ENCODE results near the gene TTC8.
A peak's percentile ranks its signal among the peaks of the same experiment; 100 is the strongest.
"Not testable (repeated sequence)": the region's sequence is repeated elsewhere in the genome, so short reads cannot be mapped to it uniquely, and the experiment has no call there.

Gene TTC8

GRCh38 chr14:88824314-88825077 lies at the start of gene TTC8:
Gene TTC8, plus strand, starts transcription at chr14:88824651. Its CDS starts 57 bp downstream, at chr14:88824708.
- DNase-seq (ENCODE audit: low read depth in 2 of 2) = peak; percentile 54 to 55

- DNase-seq (ENCODE audit: low read depth in 2 of 2) = no peak
These were observed 48.9 kb upstream of the TTC8 start for GRCh38 chr14:88775532-88775931.

GRCh38 chr14:88785911-88786310 lies 38.5 kb upstream of the TTC8 start:
- no peak for DNase-seq (ENCODE audit: low read depth in 2 of 2)

GRCh38 chr14:88786715-88787114 lies 37.7 kb upstream of the TTC8 start:
- no peak for DNase-seq (ENCODE audit: low read depth in 2 of 2)

DNA sequence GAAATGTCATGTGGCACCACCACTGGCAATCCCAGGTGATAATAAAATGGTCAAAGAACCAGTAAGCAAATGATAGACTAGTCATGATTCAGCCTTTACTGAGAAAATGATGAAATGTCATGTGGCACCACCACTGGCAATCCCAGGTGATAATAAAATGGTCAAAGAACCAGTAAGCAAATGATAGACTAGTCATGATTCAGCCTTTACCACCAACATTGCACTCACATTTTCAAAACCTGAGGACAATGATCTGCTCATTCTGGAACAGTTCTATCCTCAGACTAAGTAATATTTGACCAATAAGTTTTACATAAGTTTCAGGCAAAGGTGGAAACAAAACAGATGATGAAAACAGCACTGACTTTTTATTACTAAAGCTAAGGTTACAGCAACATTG lies 34.9 kb upstream of the TTC8 start:
- not testable (repeated sequence) for DNase-seq (ENCODE audit: low read depth in 2 of 2)

DNA sequence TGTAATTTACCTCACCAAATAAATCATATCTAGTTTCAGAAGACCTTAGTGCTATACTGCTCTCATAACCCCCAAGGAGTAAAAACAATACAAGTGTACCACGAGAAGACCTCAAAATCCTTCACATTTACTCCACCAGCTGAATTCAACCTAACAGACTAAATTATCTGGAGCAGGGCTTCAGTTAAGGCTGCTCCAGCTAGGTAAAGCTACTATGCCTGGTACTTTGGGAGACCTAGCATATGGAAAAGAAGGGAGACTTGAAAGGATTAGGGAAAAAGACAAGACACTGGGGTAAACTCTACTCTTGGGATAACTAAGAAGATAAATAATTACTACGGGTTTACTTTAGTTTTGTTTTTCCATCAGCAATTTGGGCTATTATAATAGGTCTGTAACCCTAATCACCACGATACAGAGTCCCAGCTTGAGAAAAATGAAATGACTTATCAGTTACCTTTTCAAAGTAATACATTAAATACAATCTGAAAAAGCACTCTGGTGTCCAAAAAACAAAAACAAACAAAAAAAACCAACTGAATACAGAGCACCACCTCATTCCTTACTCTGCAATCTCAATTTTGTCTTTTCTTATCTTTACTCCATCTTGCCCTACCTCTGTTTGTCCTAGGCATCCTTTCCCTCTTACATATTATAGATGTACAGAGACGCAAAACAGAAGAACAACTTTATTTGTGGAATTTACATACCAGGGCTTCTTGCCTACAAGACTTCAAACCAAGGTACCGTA lies 33.8 kb upstream of the TTC8 start:
- no peak for DNase-seq (ENCODE audit: low read depth in 2 of 2)

GRCh38 chr14:88791252-88791621 lies 33.2 kb upstream of the TTC8 start:
- DNase-seq (ENCODE audit: low read depth in 2 of 2) = no peak

DNA sequence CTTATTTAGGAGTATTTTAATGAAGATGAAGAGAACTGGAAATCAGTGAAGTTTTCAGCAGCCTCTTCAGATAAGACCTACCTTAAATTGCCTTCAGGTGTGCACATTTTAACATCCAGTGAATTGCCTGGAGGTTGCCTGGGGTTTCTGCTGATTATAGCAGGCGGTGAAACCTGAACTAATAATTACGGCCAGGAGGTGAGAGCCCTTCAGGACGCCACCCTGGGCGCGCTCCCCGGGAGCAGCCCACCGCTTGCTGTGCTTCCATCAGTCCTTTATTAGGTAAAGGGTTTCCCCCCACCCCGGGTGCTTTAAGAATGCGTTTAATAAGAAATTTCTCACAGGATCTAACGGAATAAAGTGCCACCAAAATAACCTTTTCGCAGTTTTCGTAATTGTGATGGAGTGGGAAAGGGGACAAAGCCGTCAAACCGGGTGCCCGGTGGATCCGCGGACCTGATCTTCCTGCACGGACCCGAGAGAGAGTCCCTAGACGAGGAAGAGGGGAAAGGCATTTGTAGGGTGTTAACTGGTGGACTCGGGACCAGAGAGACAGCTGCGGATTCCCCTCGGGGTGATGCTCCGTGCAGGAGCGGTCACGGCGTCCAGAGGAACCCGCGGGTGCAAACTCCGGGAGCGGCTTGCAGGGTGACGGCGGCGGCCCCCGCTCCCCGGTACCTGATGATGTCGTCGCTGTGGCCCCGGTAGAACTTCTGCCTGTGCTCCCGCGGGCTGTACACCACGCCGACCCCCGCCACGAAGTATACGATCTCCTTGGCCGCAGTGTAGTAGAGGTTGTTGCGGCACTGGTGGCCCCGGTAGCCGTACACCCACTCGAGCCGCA lies 32.6 kb upstream of the TTC8 start:
- peak in 1 of 2 donors; percentile 6 for DNase-seq (ENCODE audit: low read depth in 2 of 2)

DNA sequence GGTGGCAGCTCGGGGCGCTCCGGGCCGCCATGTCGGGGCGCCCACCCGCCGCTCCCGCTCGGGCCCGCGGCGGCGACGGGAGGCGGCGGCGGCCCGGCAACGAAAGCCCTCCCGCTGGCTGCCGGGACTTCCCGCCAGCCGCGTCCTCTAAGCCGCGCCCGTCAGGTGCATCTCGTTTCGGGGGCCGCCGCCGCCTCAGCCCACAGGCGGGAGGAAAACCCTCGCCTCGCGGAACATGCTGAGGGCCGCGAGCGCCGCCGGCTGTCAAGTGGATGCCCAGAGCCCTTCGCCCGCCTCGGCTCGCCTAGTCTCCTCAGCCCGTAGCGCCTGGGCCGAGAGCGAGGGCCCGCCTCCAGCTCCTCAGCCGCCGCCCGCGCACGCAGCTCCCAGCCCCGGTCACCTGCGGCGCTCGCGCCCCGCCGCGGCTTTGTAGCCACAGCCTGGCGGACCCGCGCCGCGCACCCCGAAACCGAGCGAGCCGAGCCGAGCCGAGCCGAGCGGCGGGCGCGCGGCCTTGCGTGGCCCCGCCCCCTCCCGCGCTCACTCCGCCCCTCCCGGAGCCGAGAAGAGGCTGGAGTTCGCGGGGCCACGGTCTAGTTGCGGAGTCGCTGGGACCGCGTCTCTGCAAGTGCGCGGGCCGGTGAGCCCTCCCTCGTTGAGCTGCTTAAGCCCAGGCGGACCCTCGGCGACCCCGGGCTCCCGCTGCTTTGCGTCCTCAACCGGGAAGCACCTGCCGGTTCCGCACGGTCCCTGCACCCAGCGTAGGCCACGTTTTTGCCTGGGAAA lies 31.8 kb upstream of the TTC8 start, which contains the start of gene EML5:
Gene EML5 (minus strand): TSS at position 481 of the 786 bp plus-strand sequence. CDS start 450 bp downstream, at position 31.
- peak; percentile 47 to 70 for DNase-seq (ENCODE audit: low read depth in 2 of 2)

DNA sequence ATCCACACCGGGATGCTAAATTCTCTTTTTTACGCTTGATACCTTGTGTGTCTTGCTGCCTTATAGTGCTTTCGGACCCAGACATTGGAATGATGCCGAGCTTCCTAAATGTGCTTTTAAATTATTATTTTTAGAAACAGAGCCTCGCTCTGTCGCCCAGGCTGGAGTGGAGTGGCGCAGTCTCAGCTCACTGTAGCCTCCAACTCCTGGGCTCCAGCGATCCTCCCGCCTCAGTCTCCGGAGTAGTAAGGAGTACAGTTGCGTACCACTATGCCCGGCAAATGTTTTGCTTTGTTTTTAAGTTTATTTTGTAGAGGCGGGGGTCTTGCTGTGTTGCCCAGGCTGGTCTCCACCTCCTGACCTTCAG lies 31.2 kb upstream of the TTC8 start:
- no peak for DNase-seq (ENCODE audit: low read depth in 2 of 2)

DNA sequence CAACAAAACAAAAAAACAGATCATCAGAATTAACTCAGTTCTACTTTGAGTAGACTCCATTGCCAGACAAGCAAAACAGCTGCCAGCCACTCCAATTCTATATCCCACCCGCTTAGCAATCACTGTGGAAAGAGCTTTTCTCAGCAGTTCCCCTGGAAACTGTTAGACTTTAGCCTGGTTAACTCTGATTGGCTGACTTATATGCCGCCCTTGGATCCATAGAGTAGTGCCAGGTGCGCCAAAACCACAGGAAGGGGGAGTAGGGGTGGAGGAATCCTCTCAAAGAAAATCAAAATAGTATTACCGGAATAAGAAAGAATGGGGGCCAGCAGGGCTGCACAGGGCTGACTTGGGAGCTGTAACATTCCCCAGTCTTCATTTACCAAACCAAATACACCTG lies 26.3 kb upstream of the TTC8 start:
- DNase-seq (ENCODE audit: low read depth in 2 of 2) = no peak

DNA sequence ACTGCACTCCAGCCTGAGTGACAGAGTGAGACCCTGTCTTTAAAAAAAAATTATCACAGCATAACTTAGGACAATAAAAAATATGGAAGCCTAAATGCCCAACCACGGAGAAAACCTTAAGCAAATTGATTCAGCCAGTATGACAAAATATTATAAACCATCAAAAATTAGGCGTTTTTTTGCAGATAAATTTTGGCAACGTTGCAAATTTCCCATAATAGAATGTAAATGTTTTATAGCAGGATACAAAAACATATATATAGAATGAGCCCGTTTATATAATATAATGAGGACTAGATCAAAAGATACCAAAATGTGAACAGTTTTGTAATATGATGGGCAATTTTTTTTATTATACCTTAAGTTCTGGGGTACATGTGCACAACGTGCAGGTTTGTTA lies 24.9 kb upstream of the TTC8 start:
- DNase-seq (ENCODE audit: low read depth in 2 of 2) = no peak

DNA sequence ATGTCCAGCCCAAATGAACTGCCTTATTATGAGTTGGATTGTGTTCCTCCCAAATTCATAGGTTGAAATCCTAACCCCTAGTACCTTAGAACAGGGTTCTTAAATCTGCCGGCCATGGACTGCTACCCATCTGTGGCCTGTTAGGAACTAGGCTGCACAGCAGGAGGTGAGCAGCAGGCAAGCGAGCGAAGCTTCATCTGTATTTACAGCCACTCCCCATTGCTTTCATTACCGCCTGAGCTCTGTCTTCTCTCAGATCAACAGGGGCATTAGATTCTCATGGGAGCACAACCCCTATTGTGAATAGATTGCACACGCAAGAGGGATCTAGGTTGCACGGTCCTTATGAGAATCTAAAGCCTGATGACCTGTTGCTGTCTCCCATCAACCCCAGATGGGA lies 21.9 kb upstream of the TTC8 start:
- DNase-seq (ENCODE audit: low read depth in 2 of 2) = no peak

DNA sequence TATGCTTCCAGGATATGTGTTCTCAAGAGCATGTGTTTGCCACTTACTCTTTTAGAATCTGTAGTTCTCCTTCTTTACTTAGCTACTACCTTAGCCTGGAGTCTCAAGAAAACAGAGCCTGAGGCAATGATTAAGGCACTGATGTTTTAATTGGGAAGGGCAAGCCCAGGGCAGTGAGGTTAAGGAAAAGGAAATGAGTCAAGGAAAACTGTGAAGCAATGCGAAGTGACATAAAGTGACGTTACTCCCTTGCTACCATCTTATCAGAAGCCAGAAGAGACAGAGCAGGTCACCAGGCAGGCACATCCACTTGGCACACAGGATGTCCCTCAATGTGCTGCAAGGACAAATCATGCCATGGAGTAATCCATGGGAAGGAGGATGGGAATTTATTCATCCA lies 20.4 kb upstream of the TTC8 start:
- no peak for DNase-seq (ENCODE audit: low read depth in 2 of 2)

DNA sequence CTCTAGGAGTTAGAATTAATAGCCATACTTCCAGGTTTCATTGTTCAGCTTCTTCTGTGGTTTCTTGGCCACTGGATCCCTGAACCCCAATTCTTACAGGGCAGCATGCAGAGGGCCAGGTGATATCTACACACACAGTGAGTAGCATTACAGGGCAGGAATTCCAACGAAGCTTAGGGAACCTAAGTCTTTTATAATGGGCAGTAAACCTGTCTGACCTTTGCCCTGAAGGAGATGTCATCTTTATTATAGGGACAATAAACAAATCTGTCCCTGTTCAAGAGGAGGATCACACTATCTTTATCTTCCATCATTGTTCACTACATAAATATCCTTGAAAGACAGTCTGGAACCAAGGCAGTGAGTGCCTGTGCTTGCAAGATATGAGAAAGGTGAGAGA lies 20.0 kb upstream of the TTC8 start:
- no peak for DNase-seq (ENCODE audit: low read depth in 2 of 2)

GRCh38 chr14:88808359-88808758 lies 16.1 kb upstream of the TTC8 start:
- no peak for DNase-seq (ENCODE audit: low read depth in 2 of 2)

- DNase-seq (ENCODE audit: low read depth in 2 of 2) = no peak
These were observed 8.5 kb upstream of the TTC8 start for GRCh38 chr14:88815980-88816379.

- no peak for DNase-seq (ENCODE audit: low read depth in 2 of 2)
These were observed 6.4 kb upstream of the TTC8 start for GRCh38 chr14:88818018-88818417.

DNA sequence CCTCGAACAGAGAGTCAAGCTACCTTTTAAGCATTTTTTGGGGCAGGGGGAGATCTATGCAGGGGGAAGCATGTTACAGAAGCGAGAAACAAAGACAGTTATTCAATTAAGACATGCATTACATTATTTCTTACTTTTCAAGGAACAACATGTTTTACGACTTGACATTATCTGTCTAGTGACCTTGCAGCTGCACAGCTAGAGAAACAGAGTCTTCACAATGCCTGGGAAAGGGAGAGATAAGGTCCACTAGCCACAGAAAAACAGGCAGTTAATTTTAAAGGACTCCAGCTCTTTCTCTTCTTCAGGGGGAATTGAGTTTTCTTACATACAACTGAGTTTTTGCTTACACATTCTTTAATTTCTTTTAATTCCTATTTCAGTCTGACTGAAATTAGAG lies 4.8 kb upstream of the TTC8 start:
- DNase-seq (ENCODE audit: low read depth in 2 of 2) = not testable (repeated sequence)

DNA sequence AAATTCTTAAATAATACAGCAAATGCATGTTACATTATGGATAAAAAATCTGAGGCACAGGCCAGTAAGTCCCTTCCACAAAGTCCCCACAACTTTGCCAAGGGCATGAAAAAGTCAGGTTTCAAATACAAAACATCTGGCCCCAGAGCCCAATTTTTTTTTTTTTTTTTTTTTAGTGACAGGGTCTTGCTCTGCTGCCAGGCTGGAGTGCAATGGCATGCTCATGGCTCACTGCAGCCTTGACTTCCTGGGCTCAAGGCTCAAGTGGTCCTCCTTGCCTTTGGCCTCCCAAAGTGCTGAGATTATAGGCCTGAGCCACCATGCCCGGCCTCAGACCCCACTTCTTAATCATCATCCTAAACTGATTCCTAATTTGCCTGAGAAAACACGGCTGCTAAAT lies 3.1 kb upstream of the TTC8 start:
- DNase-seq (ENCODE audit: low read depth in 2 of 2) = no peak

GRCh38 chr14:88821888-88822287 lies 2.6 kb upstream of the TTC8 start:
- DNase-seq (ENCODE audit: low read depth in 2 of 2) = no peak

DNA sequence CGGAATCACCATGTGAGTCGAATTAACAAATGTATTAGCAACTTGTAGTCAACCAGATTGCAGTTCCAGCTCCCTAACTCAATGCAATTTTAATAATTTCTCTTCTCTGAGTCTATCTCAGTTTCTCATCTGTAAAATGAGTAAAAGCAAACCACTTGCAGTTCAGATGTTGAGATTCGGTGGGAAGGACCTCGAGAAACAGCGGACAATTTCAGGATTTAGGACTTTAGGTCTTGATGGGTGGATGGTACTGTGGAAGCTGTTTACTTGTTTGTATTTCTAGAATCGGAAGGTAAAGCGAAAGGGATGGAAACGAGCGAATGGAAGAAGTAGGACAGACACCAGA lies 510 bp upstream of the TTC8 start:
- no peak for DNase-seq (ENCODE audit: low read depth in 2 of 2)

Measured in stimulated activated CD4-positive, alpha-beta T cell treated with anti-CD3 and anti-CD28 coated beads, Interleukin-1b, Interleukin-23, amount 100 ng/mL, for 1 hour (primary cell).